HepG2 (cell line): ENCODE measurements around the gene KCNE4.

ENCODE experiments used
- DNMT3B ChIP-seq: conservative IDR thresholded peaks from 2 replicates; pipeline ENCODE4 v1.6.1; 2016; ENCODE audit warnings: missing biosample characterization, control low read depth
- HDAC2 ChIP-seq: sonication (generic); formaldehyde crosslinking; IDR thresholded peaks from 2 replicates; pipeline ENCODE4 v1.4.0; 2020; ENCODE audit warnings: missing genetic modification reagents
- JUNB ChIP-seq: sonication (generic); formaldehyde crosslinking; IDR thresholded peaks from 2 replicates; pipeline ENCODE4 v1.8.0; 2022; ENCODE audit warnings: missing genetic modification reagents, mild to moderate bottlenecking, borderline replicate concordance
- MIXL1 ChIP-seq: IDR thresholded peaks from 2 replicates; pipeline ENCODE4 v1.6.1; 2016
- MTA3 ChIP-seq: sonication (generic); formaldehyde crosslinking; IDR thresholded peaks from 2 replicates; pipeline ENCODE4 v1.4.0; 2020; ENCODE audit warnings: missing genetic modification reagents
- SNRNP70 ChIP-seq: fragments of 200-400 bp; formaldehyde crosslinking; IDR thresholded peaks from 2 replicates; pipeline ENCODE4 v1.6.1; 2017; ENCODE audit warnings: mild to moderate bottlenecking, low read depth, low read length, moderate library complexity
- TBP ChIP-seq: sonication (generic); formaldehyde crosslinking; IDR thresholded peaks from 2 replicates; pipeline ENCODE4 v1.5.0; 2020; ENCODE audit warnings: missing genetic modification reagents
- ZFP36 ChIP-seq: fragments of 150-350 bp; IDR thresholded peaks from 2 replicates; pipeline ENCODE4 v1.6.1; 2018; ENCODE audit warnings: borderline replicate concordance, low read length, low read depth; ENCODE audit not compliant: partially characterized antibody
- ZMYM4 ChIP-seq: sonication (generic); formaldehyde crosslinking; IDR thresholded peaks from 2 replicates; pipeline ENCODE4 v1.8.1; 2023; ENCODE audit warnings: mild to moderate bottlenecking, missing genetic modification reagents
- ZNF841 ChIP-seq: sonication (generic); formaldehyde crosslinking; IDR thresholded peaks from 2 replicates; pipeline ENCODE4 v1.8.1; 2023; ENCODE audit warnings: missing genetic modification reagents, borderline replicate concordance
- TF ChIP-seq, protein P1 (sequence below): sonication (generic); formaldehyde crosslinking; IDR thresholded peaks from 2 replicates; pipeline ENCODE4 v1.4.0; 2020; ENCODE audit warnings: low read depth, missing genetic modification reagents
- TF ChIP-seq, protein P2 (sequence below): sonication (generic); formaldehyde crosslinking; IDR thresholded peaks from 2 replicates; pipeline ENCODE4 v1.5.0; 2020; ENCODE audit warnings: mild to moderate bottlenecking, missing genetic modification reagents, moderate library complexity
- TF ChIP-seq, protein P3 (sequence below): sonication (generic); formaldehyde crosslinking; IDR thresholded peaks from 2 replicates; pipeline ENCODE4 v1.8.0; 2022; ENCODE audit warnings: missing genetic modification reagents, mild to moderate bottlenecking, moderate library complexity, borderline replicate concordance

DNA sequence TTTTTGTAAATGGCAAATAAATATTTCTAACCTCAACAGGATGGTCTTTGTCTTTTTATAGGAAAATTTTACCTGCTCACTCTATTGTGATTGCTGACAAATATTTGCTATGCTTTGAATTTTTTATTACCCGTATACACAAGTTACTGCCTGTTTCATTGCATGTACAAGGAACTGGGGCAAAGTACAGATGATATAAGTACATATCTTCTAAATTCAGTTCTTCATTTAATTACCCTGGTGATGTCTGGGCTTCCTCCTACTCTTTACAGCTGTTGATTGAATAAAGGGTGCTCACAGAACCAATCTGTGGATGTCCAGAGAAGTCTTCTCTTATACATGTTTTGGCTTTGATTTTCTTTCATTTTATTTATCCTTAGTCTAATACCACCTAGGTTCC lies 26.5 kb downstream of the KCNE4 start:
- TF ChIP-seq DNMT3B = no peak
- TF ChIP-seq, protein P1, sequence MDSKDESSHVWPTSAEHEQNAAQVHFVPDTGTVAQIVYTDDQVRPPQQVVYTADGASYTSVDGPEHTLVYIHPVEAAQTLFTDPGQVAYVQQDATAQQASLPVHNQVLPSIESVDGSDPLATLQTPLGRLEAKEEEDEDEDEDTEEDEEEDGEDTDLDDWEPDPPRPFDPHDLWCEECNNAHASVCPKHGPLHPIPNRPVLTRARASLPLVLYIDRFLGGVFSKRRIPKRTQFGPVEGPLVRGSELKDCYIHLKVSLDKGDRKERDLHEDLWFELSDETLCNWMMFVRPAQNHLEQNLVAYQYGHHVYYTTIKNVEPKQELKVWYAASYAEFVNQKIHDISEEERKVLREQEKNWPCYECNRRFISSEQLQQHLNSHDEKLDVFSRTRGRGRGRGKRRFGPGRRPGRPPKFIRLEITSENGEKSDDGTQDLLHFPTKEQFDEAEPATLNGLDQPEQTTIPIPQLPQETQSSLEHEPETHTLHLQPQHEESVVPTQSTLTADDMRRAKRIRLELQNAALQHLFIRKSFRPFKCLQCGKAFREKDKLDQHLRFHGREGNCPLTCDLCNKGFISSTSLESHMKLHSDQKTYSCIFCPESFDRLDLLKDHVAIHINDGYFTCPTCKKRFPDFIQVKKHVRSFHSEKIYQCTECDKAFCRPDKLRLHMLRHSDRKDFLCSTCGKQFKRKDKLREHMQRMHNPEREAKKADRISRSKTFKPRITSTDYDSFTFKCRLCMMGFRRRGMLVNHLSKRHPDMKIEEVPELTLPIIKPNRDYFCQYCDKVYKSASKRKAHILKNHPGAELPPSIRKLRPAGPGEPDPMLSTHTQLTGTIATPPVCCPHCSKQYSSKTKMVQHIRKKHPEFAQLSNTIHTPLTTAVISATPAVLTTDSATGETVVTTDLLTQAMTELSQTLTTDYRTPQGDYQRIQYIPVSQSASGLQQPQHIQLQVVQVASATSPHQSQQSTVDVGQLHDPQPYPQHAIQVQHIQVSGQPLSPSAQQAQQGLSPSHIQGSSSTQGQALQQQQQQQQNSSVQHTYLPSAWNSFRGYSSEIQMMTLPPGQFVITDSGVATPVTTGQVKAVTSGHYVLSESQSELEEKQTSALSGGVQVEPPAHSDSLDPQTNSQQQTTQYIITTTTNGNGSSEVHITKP (CRISPR knock-in tag) = no peak
- TF ChIP-seq MIXL1 = no peak
- TF ChIP-seq TBP (CRISPR knock-in tag) = no peak
- TF ChIP-seq ZFP36 = no peak
- TF ChIP-seq, protein P2, sequence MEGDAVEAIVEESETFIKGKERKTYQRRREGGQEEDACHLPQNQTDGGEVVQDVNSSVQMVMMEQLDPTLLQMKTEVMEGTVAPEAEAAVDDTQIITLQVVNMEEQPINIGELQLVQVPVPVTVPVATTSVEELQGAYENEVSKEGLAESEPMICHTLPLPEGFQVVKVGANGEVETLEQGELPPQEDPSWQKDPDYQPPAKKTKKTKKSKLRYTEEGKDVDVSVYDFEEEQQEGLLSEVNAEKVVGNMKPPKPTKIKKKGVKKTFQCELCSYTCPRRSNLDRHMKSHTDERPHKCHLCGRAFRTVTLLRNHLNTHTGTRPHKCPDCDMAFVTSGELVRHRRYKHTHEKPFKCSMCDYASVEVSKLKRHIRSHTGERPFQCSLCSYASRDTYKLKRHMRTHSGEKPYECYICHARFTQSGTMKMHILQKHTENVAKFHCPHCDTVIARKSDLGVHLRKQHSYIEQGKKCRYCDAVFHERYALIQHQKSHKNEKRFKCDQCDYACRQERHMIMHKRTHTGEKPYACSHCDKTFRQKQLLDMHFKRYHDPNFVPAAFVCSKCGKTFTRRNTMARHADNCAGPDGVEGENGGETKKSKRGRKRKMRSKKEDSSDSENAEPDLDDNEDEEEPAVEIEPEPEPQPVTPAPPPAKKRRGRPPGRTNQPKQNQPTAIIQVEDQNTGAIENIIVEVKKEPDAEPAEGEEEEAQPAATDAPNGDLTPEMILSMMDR = no peak
- no peak for TF ChIP-seq MTA3
- TF ChIP-seq, protein P3, sequence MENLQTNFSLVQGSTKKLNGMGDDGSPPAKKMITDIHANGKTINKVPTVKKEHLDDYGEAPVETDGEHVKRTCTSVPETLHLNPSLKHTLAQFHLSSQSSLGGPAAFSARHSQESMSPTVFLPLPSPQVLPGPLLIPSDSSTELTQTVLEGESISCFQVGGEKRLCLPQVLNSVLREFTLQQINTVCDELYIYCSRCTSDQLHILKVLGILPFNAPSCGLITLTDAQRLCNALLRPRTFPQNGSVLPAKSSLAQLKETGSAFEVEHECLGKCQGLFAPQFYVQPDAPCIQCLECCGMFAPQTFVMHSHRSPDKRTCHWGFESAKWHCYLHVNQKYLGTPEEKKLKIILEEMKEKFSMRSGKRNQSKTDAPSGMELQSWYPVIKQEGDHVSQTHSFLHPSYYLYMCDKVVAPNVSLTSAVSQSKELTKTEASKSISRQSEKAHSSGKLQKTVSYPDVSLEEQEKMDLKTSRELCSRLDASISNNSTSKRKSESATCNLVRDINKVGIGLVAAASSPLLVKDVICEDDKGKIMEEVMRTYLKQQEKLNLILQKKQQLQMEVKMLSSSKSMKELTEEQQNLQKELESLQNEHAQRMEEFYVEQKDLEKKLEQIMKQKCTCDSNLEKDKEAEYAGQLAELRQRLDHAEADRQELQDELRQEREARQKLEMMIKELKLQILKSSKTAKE (CRISPR knock-in tag) = no peak
- no peak for TF ChIP-seq ZMYM4
- no peak for TF ChIP-seq JUNB (CRISPR knock-in tag)
- no peak for TF ChIP-seq HDAC2 (CRISPR knock-in tag)
- TF ChIP-seq SNRNP70 = no peak
- TF ChIP-seq ZNF841 (CRISPR knock-in tag) = no peak
